ENCODE results near the gene UPF1.

The UPF1 gene

DNA sequence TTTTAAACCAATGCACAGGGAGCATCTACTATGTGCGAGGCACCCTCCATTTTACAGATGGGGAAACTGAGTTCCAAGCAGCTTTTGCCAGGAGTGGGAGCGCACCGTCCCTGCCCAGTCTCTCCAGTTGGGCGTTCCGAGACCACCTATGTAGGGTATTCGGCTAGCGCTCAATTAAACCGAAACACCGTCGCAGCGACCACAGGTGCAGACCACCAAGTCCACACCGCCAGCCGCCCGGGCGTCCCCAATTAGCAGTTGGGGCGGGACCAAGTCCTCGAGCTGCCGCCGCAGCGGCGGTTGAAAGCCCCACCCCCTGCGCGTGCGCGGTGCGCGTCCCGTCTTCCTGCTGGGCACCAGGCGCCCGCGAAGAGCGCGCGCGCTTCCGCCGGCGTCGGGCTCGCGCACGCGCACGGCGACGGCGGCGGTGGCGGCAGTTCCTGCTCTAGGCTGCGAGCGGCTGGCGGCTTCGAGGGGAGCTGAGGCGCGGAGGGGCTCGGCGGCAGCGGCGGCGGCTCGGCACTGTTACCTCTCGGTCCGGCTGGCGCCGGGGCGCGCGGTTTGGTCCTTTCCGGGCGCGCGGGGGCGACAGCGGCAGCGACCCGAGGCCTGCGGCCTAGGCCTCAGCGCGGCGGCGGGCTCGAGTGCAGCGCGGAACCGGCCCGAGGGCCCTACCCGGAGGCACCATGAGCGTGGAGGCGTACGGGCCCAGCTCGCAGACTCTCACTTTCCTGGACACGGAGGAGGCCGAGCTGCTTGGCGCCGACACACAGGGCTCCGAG lies at the start of gene UPF1:
Gene UPF1, plus strand, starts transcription at position 436 of the 782 bp plus-strand sequence. Its CDS starts 251 bp downstream, at position 687.
- Histone ChIP-seq H3K4me1 (ENCODE audit: control insufficient read depth, insufficient read depth, low read length) (peaks cover 24% of the 10 kb centered on the region), H3K27me3 (ENCODE audit: control insufficient read depth, insufficient read depth, low read length) (no peaks in the 10 kb centered on the region), H3K4me3 (ENCODE audit: low read length) (peak within 1 kb of the TSS; percentile 84), H3K9me3 (ENCODE audit: control insufficient read depth, low read length) (peaks cover 6% of the 10 kb centered on the region), H3K36me3 (ENCODE audit: control insufficient read depth, insufficient read depth, low read length) (no peaks in the 10 kb centered on the region), H3K9ac (ENCODE audit: low read length) (peak within 1 kb of the TSS; percentile 88)

GRCh38 chr19:18782559-18783225 lies 49.1 kb upstream of the UPF1 start:
- H3K9me3 ChIP-seq (ENCODE audit: control insufficient read depth, low read length) = no peaks in the 10 kb centered on the region
- H3K9ac ChIP-seq (ENCODE audit: low read length) = no peak overlapping the region
- H3K36me3 ChIP-seq (ENCODE audit: control insufficient read depth, insufficient read depth, low read length) = no peaks in the 10 kb centered on the region
- H3K4me1 ChIP-seq (ENCODE audit: control insufficient read depth, insufficient read depth, low read length) = peaks cover 18% of the 10 kb centered on the region
- H3K4me3 ChIP-seq (ENCODE audit: low read length) = no peak overlapping the region
- H3K27me3 ChIP-seq (ENCODE audit: control insufficient read depth, insufficient read depth, low read length) = peaks cover 51% of the 10 kb centered on the region

- Histone ChIP-seq H3K27me3 (ENCODE audit: control insufficient read depth, insufficient read depth, low read length) (peaks cover 52% of the 10 kb centered on the region), H3K36me3 (ENCODE audit: control insufficient read depth, insufficient read depth, low read length) (no peaks in the 10 kb centered on the region), H3K4me1 (ENCODE audit: control insufficient read depth, insufficient read depth, low read length) (peaks cover 26% of the 10 kb centered on the region), H3K9me3 (ENCODE audit: control insufficient read depth, low read length) (no peaks in the 10 kb centered on the region), H3K4me3 (ENCODE audit: low read length) (no peak overlapping the region), H3K9ac (ENCODE audit: low read length) (no peak overlapping the region)
Measured at GRCh38 chr19:18783958-18784785, 47.6 kb upstream of the UPF1 start.

DNA sequence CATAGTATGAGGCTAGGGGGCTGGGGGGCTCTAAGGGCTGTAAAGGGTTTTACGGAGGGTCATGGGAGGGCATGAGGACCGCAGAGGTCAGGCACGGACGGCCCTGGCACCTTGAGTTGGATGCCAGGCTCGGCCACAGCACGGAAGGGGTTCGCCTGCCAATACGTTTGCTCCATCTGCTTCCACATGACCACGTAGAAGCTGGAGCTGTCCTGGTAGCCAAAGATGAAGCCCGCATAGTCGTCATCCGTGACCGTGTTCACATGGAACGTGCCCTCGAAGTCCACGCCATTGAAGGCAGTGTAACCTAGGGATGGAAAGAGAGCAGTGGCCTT lies 47.0 kb upstream of the UPF1 start:
- Histone ChIP-seq H3K27me3 (ENCODE audit: control insufficient read depth, insufficient read depth, low read length) (peaks cover 57% of the 10 kb centered on the region), H3K4me3 (ENCODE audit: low read length) (no peak overlapping the region), H3K9ac (ENCODE audit: low read length) (no peak overlapping the region)

DNA sequence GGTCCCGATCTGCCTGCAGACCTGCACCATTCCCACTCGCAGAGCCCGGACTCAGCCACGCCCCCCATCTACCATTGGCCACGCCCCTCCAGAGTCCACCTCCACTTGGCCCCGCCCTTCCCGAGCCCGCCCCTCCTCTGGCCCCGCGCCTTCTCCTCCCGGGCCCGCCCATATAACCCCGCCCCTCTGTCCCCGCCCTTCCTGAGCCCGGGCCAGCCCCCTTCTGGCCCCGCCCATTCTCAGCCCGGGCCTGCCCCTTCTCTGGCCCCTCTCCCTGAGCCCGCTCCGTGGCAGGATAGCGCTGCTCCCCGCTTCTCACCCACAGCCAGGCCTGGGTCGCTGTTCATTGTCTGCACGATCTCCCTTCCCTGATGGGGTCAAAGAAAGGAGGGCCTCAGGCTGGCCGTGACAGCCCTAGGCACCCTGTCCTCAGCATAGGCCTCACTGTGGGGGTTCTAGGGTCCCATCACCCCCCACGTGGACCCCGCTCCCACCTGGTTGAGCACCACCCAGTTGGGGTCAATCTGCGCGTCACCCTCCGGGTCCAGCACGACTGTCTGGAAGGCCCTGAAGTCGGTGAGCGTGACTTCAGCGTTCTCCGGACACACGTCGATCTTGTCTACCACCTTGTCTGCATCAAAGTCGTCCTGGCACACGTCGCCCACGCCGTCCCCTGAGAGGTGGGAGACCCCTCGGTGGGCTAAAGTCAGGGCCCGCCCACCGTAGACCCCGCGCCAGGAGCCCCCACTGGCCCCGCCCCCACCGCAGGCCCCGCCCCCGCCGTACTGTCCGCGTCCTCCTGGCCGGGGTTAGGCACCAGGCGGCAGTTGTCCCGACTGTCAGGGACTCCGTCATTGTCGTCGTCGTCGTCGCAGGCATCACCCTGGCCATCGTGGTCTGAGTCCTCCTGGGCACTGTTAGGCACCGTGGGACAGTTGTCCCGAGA lies 46.3 kb upstream of the UPF1 start:
- Histone ChIP-seq H3K9ac (ENCODE audit: low read length) (no peak overlapping the region), H3K9me3 (ENCODE audit: control insufficient read depth, low read length) (no peaks in the 10 kb centered on the region), H3K27me3 (ENCODE audit: control insufficient read depth, insufficient read depth, low read length) (peaks cover 64% of the 10 kb centered on the region), H3K4me1 (ENCODE audit: control insufficient read depth, insufficient read depth, low read length) (peaks cover 26% of the 10 kb centered on the region), H3K36me3 (ENCODE audit: control insufficient read depth, insufficient read depth, low read length) (no peaks in the 10 kb centered on the region), H3K4me3 (ENCODE audit: low read length) (no peak overlapping the region)

More for the DNA sequence above, 47.0 kb upstream of the UPF1 start:
- no peaks in the 10 kb centered on the region for H3K9me3 ChIP-seq (ENCODE audit: control insufficient read depth, low read length)
- H3K36me3 ChIP-seq (ENCODE audit: control insufficient read depth, insufficient read depth, low read length) = no peaks in the 10 kb centered on the region
- H3K4me1 ChIP-seq (ENCODE audit: control insufficient read depth, insufficient read depth, low read length) = peaks cover 26% of the 10 kb centered on the region

GRCh38 chr19:18788529-18789421 lies 43.0 kb upstream of the UPF1 start:
- Histone ChIP-seq H3K9ac (ENCODE audit: low read length) (no peak overlapping the region), H3K4me3 (ENCODE audit: low read length) (no peak overlapping the region), H3K4me1 (ENCODE audit: control insufficient read depth, insufficient read depth, low read length) (peaks cover 27% of the 10 kb centered on the region), H3K27me3 (ENCODE audit: control insufficient read depth, insufficient read depth, low read length) (peaks cover 82% of the 10 kb centered on the region), H3K9me3 (ENCODE audit: control insufficient read depth, low read length) (no peaks in the 10 kb centered on the region), H3K36me3 (ENCODE audit: control insufficient read depth, insufficient read depth, low read length) (no peaks in the 10 kb centered on the region)

DNA sequence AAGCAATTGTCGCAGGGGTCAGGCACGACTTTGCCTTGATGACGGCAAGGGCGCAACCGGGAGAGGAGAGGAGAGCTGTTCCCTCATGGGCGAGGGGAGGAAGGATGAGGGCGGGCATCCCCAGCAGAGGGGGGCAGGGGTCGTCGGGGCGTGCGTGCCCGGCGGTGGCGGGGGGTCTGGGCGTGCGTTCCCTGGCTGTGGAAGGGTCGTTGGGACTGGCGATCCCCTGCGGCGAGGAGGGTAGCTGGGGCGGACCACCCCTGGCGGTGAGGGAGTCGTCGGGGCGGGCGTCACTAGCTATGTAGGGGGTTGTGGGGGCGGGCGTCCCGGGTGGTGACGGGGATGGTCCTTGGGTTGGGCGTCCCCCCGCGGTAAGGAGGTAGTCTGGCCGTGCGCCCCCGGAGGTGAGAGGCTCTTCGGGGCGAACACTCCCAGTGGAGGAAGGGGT lies 42.3 kb upstream of the UPF1 start:
- peaks cover 80% of the 10 kb centered on the region for H3K27me3 ChIP-seq (ENCODE audit: control insufficient read depth, insufficient read depth, low read length)

GRCh38 chr19:18789883-18790565 lies 41.7 kb upstream of the UPF1 start:
- peaks cover 22% of the 10 kb centered on the region for H3K4me1 ChIP-seq (ENCODE audit: control insufficient read depth, insufficient read depth, low read length)
- H3K9me3 ChIP-seq (ENCODE audit: control insufficient read depth, low read length) = no peaks in the 10 kb centered on the region
- H3K4me3 ChIP-seq (ENCODE audit: low read length) = no peak overlapping the region
- H3K27me3 ChIP-seq (ENCODE audit: control insufficient read depth, insufficient read depth, low read length) = peaks cover 78% of the 10 kb centered on the region
- H3K36me3 ChIP-seq (ENCODE audit: control insufficient read depth, insufficient read depth, low read length) = no peaks in the 10 kb centered on the region
- no peak overlapping the region for H3K9ac ChIP-seq (ENCODE audit: low read length)

More for the DNA sequence above, 42.3 kb upstream of the UPF1 start:
- no peak overlapping the region for H3K4me3 ChIP-seq (ENCODE audit: low read length)
- H3K4me1 ChIP-seq (ENCODE audit: control insufficient read depth, insufficient read depth, low read length) = peaks cover 26% of the 10 kb centered on the region
- no peak overlapping the region for H3K9ac ChIP-seq (ENCODE audit: low read length)
- H3K9me3 ChIP-seq (ENCODE audit: control insufficient read depth, low read length) = no peaks in the 10 kb centered on the region
- H3K36me3 ChIP-seq (ENCODE audit: control insufficient read depth, insufficient read depth, low read length) = no peaks in the 10 kb centered on the region

DNA sequence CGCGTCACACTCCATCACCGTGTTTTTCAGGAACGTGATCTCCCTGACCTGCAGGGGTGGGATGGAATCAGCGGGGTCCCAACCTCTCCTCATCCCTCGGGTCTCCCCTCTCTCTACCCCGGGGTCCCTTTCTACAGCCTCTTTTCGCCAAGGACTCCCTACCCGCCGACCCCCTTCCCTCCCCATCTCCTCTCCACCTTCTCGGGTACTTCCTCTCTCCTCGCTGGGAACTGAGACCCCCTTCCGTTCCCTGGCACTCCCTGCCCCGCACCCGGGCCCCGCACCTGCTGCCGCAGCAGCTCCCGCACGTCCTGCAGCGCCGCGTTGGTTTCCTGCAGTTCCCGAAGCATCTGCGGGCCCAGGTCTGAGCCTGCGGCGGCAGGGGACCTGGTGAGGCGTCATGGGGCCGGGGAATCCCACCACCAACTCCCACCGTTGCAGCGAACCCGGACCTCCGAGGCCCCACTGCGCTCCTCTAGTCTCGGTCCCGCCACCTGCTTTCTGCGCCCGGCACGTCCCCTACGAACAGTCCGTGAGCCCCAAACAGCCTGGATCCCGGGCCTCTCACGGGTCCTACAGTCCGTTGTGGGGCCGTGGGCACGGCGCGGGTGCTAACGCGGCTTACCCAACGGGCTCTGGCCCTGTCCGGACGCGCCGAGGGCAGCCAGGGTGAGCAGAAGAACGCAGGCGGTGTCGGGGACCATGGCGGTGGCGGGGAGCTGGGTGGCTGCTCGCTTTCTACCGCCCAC lies 41.0 kb upstream of the UPF1 start, which contains the start of gene COMP:
Gene COMP, minus strand, starts transcription at position 740 of the 749 bp plus-strand sequence. Its CDS starts 36 bp downstream, at position 704.
- Histone ChIP-seq H3K4me3 (ENCODE audit: low read length) (no peak within 1 kb of the TSS), H3K9ac (ENCODE audit: low read length) (no peak within 1 kb of the TSS), H3K4me1 (ENCODE audit: control insufficient read depth, insufficient read depth, low read length) (peaks cover 19% of the 10 kb centered on the region), H3K36me3 (ENCODE audit: control insufficient read depth, insufficient read depth, low read length) (no peaks in the 10 kb centered on the region), H3K9me3 (ENCODE audit: control insufficient read depth, low read length) (no peaks in the 10 kb centered on the region), H3K27me3 (ENCODE audit: control insufficient read depth, insufficient read depth, low read length) (peaks cover 79% of the 10 kb centered on the region)

DNA sequence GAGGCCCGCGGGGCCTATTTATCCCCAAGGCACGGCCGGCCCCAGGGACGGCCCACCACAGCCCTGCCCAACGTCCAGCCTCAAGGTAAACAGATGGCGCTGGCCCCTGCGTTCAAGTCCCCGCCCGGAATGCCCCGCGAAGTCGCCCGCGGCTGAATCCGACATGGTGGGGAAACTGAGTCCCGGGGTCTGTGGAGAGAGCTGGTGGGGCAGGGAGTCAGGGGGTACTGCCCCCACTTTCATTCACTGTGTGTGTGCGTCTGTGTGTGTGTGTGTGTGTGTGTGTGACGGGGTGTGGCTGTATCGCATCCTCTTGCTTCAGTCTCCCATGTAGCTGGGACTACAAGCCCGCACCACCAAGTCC lies 40.5 kb upstream of the UPF1 start:
- H3K4me3 ChIP-seq (ENCODE audit: low read length) = no peak overlapping the region
- H3K27me3 ChIP-seq (ENCODE audit: control insufficient read depth, insufficient read depth, low read length) = peaks cover 80% of the 10 kb centered on the region
- H3K9me3 ChIP-seq (ENCODE audit: control insufficient read depth, low read length) = no peaks in the 10 kb centered on the region
- no peaks in the 10 kb centered on the region for H3K36me3 ChIP-seq (ENCODE audit: control insufficient read depth, insufficient read depth, low read length)
- peaks cover 17% of the 10 kb centered on the region for H3K4me1 ChIP-seq (ENCODE audit: control insufficient read depth, insufficient read depth, low read length)
- H3K9ac ChIP-seq (ENCODE audit: low read length) = no peak overlapping the region
